ENCODE results near the gene RIOK2. TPM values are rescaled to one million over a fixed set of nuclear protein-coding genes. Genes with fewer than 3 reads are reported as not detected.

The RIOK2 gene

GRCh38 chr5:97111616-97112015 is 71.4 kb downstream of the RIOK2 start:
- no peaks in the 10 kb centered on the region for H3K27me3 ChIP-seq (ENCODE audit: control insufficient read depth in 1 of 2, insufficient read depth in 1 of 2, low read length in 2 of 2)
- no peak overlapping the region for H2BK5ac ChIP-seq (ENCODE audit: low read depth, low read length, poor library complexity, severe bottlenecking)
- H3K9me3 ChIP-seq (ENCODE audit: control insufficient read depth, low read length), result no peaks in the 10 kb centered on the region
- H2AFZ ChIP-seq (ENCODE audit: low read depth, low read length), result no peak overlapping the region
- H3K36me3 ChIP-seq (ENCODE audit: control insufficient read depth in 1 of 2, insufficient read depth in 2 of 2, low read depth in 1 of 2, low read length in 2 of 2), result no peaks in the 10 kb centered on the region
- no peak overlapping the region for H2AK5ac ChIP-seq (ENCODE audit: low read length, severe bottlenecking)
- H3K18ac ChIP-seq (ENCODE audit: low read depth in 1 of 2, low read length in 2 of 2), result no peak overlapping the region
- 21% methylated on average over 3 of the region's 4 CpGs for WGBS
- no peak overlapping the region for H2BK120ac ChIP-seq (ENCODE audit: low read depth, low read length)
- DNase-seq, result no peak
- H3K23ac ChIP-seq (ENCODE audit: low read length in 2 of 2), result no peak overlapping the region
- no peaks in the 10 kb centered on the region for H3K4me1 ChIP-seq (ENCODE audit: control insufficient read depth, insufficient read depth, low read depth, low read length)
- no peak overlapping the region for H3K4me2 ChIP-seq (ENCODE audit: low read length, poor library complexity, severe bottlenecking)
- H3K9ac ChIP-seq (ENCODE audit: low read length), result no peak overlapping the region
- H4K91ac ChIP-seq (ENCODE audit: low read length), result no peak overlapping the region
- no peak overlapping the region for H3K14ac ChIP-seq (ENCODE audit: low read length in 2 of 2)
- no peak overlapping the region for H3K4ac ChIP-seq (ENCODE audit: low read depth in 1 of 2, low read length in 2 of 2)
- no peak overlapping the region for H3K27ac ChIP-seq (ENCODE audit: low read length, poor library complexity, severe bottlenecking)
- H4K8ac ChIP-seq (ENCODE audit: low read length), result no peak overlapping the region
- H3K79me1 ChIP-seq (replicated peaks; ENCODE audit: low read length, poor library complexity, severe bottlenecking), result no peaks in the 10 kb centered on the region
- no peak overlapping the region for H2BK12ac ChIP-seq (ENCODE audit: low read length in 2 of 2)
- no peak overlapping the region for H3K4me3 ChIP-seq (ENCODE audit: insufficient read depth in 1 of 2, low read depth in 1 of 2, low read length in 2 of 2)
- H2BK15ac ChIP-seq (ENCODE audit: low read depth, poor library complexity, severe bottlenecking), result no peak overlapping the region

GRCh38 chr5:97111004-97111403 is 72.0 kb downstream of the RIOK2 start:
- Histone ChIP-seq H4K91ac (ENCODE audit: low read length) (no peak overlapping the region), H3K14ac (ENCODE audit: low read length in 2 of 2) (no peak overlapping the region), H2AK5ac (ENCODE audit: low read length, severe bottlenecking) (no peak overlapping the region), H2BK5ac (ENCODE audit: low read depth, low read length, poor library complexity, severe bottlenecking) (no peak overlapping the region), H3K4me1 (ENCODE audit: control insufficient read depth, insufficient read depth, low read depth, low read length) (no peaks in the 10 kb centered on the region), H2AFZ (ENCODE audit: low read depth, low read length) (no peak overlapping the region), H4K8ac (ENCODE audit: low read length) (no peak overlapping the region), H3K27me3 (ENCODE audit: control insufficient read depth in 1 of 2, insufficient read depth in 1 of 2, low read length in 2 of 2) (peaks cover 0 to 4% of the 10 kb centered on the region in 2 experiments), H3K79me1 (replicated peaks; ENCODE audit: low read length, poor library complexity, severe bottlenecking) (no peaks in the 10 kb centered on the region), H2BK120ac (ENCODE audit: low read depth, low read length) (no peak overlapping the region), H3K4ac (ENCODE audit: low read depth in 1 of 2, low read length in 2 of 2) (no peak overlapping the region), H3K9ac (ENCODE audit: low read length) (no peak overlapping the region), H2BK15ac (ENCODE audit: low read depth, poor library complexity, severe bottlenecking) (no peak overlapping the region), H3K4me2 (ENCODE audit: low read length, poor library complexity, severe bottlenecking) (no peak overlapping the region), H3K9me3 (ENCODE audit: control insufficient read depth, low read length) (no peaks in the 10 kb centered on the region), H3K18ac (ENCODE audit: low read depth in 1 of 2, low read length in 2 of 2) (no peak overlapping the region), H3K23ac (ENCODE audit: low read length in 2 of 2) (no peak overlapping the region), H2BK12ac (ENCODE audit: low read length in 2 of 2) (no peak overlapping the region), H3K27ac (ENCODE audit: low read length, poor library complexity, severe bottlenecking) (no peak overlapping the region), H3K4me3 (ENCODE audit: insufficient read depth in 1 of 2, low read depth in 1 of 2, low read length in 2 of 2) (no peak overlapping the region), H3K36me3 (ENCODE audit: control insufficient read depth in 1 of 2, insufficient read depth in 2 of 2, low read depth in 1 of 2, low read length in 2 of 2) (no peaks in the 10 kb centered on the region)
- no peak for DNase-seq
- 55% methylated on average over 2 of the region's 5 CpGs for WGBS

Small RNAs within 50 kb of the gene (small RNA-seq; reads per million reads assigned to genes)
- gene RNU1-73P (ENCODE audit: low read depth), result not detected

Measured in mesenchymal stem cell (in vitro differentiated cells and primary cell).